Tibial artery (tissue), 4 donors: Measurements from ENCODE around the gene ID3.

Source experiments
- DNase-seq, 2 donors: peaks; one replicate each; pipeline ENCODE4 v3.0.0-alpha.2; 2019
- H3K27ac ChIP-seq, 2 donors: fragments of 200-600 bp; sonication (generic) in 1 of 2; 1 replicate in 1 of 2; 2 replicates in 1 of 2; pipeline ENCODE4 v1.5.1; 2018 to 2019; ENCODE audit warnings: mild to moderate bottlenecking in 1 of 2
- H3K27me3 ChIP-seq, 2 donors: fragments of 200-600 bp; sonication (generic) in 1 of 2; one replicate each; pipeline versions ENCODE4 v1.5.1 to v1.6.0; 2016 to 2019
- H3K36me3 ChIP-seq, 3 donors: fragments of 200-600 bp; sonication (generic) in 2 of 3; one replicate each; pipeline ENCODE4 v1.5.1; 2016 to 2019; ENCODE audit warnings: mild to moderate bottlenecking in 2 of 3
- H3K4me1 ChIP-seq, 4 donors: fragments of 200-600 bp; sonication (generic) in 2 of 4; 1 replicate in 3 of 4; 2 replicates in 1 of 4; pipeline ENCODE4 v1.5.1; 2016 to 2019
- H3K4me3 ChIP-seq, 2 donors: fragments of 200-600 bp; sonication (generic) in 1 of 2; 1 replicate in 1 of 2; 2 replicates in 1 of 2; pipeline ENCODE4 v1.5.1; 2018 to 2019; ENCODE audit warnings: mild to moderate bottlenecking in 2 of 2
- H3K9me3 ChIP-seq, 3 donors: fragments of 200-600 bp; sonication (generic) in 1 of 3; one replicate each; pipeline ENCODE4 v1.5.1; 2016 to 2019
- CTCF ChIP-seq, 2 experiments: fragments of 200-600 bp in 1 of 2; fragments of 450-650 bp in 1 of 2; IDR thresholded peaks; one replicate each; pipeline ENCODE4 v1.5.1; 2017 to 2019; ENCODE audit warnings: antibody characterized with exemption in 2 of 2, mild to moderate bottlenecking in 1 of 2, moderate library complexity in 1 of 2
- intact Hi-C: fragments of 100-400 bp; cut with DNase I; formaldehyde crosslinking; loops from one replicate; pipeline ENCODE4 v1.15.0; 2023; ENCODE audit warnings: low total_unique reads

ID3 gene

DNA sequence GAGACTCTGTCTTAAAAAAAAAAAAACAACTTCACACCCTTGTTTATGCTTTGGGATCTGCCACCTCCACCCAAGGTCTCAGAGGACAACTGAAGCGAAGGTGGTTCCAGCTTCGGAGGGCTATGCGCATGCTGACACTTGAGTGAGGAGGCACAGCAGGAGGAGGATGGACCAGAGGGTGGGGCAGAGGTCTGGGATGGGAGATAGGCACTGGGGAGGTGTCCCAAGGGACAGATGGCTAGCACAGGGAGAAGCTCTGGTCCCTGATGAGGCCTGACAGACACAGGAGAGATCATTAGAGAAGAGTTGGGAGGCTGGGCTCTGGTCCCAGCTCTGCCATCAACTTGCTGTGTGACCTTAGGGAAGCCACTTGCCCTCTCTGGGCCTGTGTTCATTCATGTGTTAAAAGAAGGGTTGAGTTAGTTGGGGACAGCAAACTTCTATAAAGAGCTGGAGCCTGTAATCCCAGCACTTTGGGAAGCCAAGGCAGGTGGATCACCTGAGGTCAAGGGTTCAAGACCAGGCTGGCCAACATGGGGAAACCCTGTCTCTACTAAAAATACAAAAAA is 45.1 kb downstream of the ID3 start:
- H3K27me3 ChIP-seq, result no peaks in the 10 kb centered on the region
- no peaks in the 10 kb centered on the region for H3K36me3 ChIP-seq
- H3K27ac ChIP-seq, result no peak overlapping the region
- no peak overlapping the region for H3K4me3 ChIP-seq
- intact Hi-C loops, result loop anchor here (10.0 kb wide), 1 partner anchor 889 kb away; no protein-coding TSS in a partner anchor
- no peaks in the 10 kb centered on the region for H3K9me3 ChIP-seq
- DNase-seq, result no peak
- no peaks in the 10 kb centered on the region for H3K4me1 ChIP-seq
- TF ChIP-seq CTCF (IDR thresholded peaks at IDR 0.05), result no peak

DNA sequence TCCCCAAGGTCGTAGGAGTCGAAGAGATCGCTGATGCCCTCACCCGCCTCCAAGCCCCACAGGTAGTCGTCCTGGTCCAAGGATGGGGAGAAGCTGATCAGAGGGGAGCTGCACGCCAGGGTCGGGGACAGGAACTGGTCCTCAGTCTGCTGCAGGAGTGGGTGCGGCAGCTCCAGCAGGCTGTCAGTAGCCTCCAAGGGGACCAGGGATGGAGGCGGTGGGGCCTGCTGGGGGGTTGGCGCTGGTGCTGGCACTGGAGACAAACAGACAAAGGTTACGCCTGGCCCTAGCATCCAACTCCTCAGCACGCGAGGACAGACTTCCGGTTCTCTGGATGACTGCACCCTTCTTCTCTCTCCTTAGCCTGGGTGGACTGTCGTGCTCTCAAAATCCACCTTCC is 49.4 kb downstream of the ID3 start:
- Histone ChIP-seq H3K36me3 (no peaks in the 10 kb centered on the region), H3K4me1 (no peaks in the 10 kb centered on the region), H3K27me3 (no peaks in the 10 kb centered on the region), H3K4me3 (no peak overlapping the region), H3K9me3 (no peaks in the 10 kb centered on the region), H3K27ac (no peak overlapping the region)
- intact Hi-C loops, result loop anchor here (10.0 kb wide), 1 partner anchor 885 kb away; no protein-coding TSS in a partner anchor
- DNase-seq, result no peak
- no peak for TF ChIP-seq CTCF (IDR thresholded peaks at IDR 0.05)
